22Rv1 (cell line): ENCODE measurements around the gene TAGLN3.

Experiments used
- ZFX ChIP-seq: fragments of 450-650 bp; IDR thresholded peaks from 2 replicates; pipeline ENCODE4 v1.6.1; 2017; ENCODE audit warnings: antibody characterized with exemption, borderline replicate concordance
- TF ChIP-seq, protein P1 (sequence below): fragments of 450-650 bp; IDR thresholded peaks from 2 replicates; pipeline ENCODE4 v1.5.1; 2017; ENCODE audit warnings: mild to moderate bottlenecking

DNA sequence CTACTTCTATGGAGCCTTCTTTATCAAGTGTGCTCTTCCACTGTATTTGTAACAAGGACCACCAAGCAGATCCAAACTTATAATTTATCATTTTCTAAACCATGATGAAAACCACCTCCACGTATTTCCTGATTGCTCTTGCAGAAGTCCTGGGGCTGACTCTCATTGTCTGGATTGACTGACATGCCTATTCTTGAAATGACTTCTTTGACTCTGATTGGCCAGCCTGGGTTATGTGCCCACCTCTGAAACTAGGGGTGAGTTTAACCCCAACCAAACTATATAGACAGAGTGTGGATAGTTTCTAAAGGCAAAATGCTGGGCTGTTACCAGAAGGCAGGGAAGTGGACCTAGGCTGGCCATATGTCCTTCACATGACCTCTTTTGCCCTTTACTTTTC is 48.5 kb downstream of the TAGLN3 start:
- TF ChIP-seq, protein P1, sequence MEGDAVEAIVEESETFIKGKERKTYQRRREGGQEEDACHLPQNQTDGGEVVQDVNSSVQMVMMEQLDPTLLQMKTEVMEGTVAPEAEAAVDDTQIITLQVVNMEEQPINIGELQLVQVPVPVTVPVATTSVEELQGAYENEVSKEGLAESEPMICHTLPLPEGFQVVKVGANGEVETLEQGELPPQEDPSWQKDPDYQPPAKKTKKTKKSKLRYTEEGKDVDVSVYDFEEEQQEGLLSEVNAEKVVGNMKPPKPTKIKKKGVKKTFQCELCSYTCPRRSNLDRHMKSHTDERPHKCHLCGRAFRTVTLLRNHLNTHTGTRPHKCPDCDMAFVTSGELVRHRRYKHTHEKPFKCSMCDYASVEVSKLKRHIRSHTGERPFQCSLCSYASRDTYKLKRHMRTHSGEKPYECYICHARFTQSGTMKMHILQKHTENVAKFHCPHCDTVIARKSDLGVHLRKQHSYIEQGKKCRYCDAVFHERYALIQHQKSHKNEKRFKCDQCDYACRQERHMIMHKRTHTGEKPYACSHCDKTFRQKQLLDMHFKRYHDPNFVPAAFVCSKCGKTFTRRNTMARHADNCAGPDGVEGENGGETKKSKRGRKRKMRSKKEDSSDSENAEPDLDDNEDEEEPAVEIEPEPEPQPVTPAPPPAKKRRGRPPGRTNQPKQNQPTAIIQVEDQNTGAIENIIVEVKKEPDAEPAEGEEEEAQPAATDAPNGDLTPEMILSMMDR = no peak
- TF ChIP-seq ZFX = no peak
